Neural progenitor cell (in vitro differentiated cells): Measurements from ENCODE around the gene C11orf54. TPM values are rescaled to one million over a fixed set of nuclear protein-coding genes. Genes with fewer than 3 reads are reported as not detected.

Source experiments
- DNase-seq: peaks from one replicate; pipeline ENCODE4 v3.0.0-alpha.2; 2016; ENCODE audit warnings: low spot score
- H2AFZ ChIP-seq: fragments of 200-600 bp; sonication (generic); replicated peaks from 2 replicates; pipeline ENCODE4 v1.6.1; 2016; ENCODE audit warnings: antibody characterized with exemption
- H3F3A ChIP-seq: fragments of 200-600 bp; sonication (generic); 2 replicates; pipeline ENCODE4 v1.6.1; 2016; ENCODE audit warnings: antibody characterized with exemption, low read depth
- H3K27ac ChIP-seq: fragments of 200-600 bp; sonication (generic); 2 replicates; pipeline ENCODE4 v1.5.1; 2016; ENCODE audit warnings: mild to moderate bottlenecking
- H3K27me3 ChIP-seq: fragments of 200-600 bp; sonication (generic); 2 replicates; pipeline ENCODE4 v1.6.1; 2016; ENCODE audit warnings: mild to moderate bottlenecking, moderate library complexity
- H3K36me3 ChIP-seq: fragments of 200-600 bp; sonication (generic); 2 replicates; pipeline ENCODE4 v1.5.1; 2016
- H3K4me1 ChIP-seq: fragments of 200-600 bp; sonication (generic); 2 replicates; pipeline ENCODE4 v1.6.1; 2016; ENCODE audit warnings: mixed run types
- H3K4me2 ChIP-seq: fragments of 200-600 bp; sonication (generic); 2 replicates; pipeline ENCODE4 v1.6.1; 2016
- H3K4me3 ChIP-seq: fragments of 200-600 bp; sonication (generic); 2 replicates; pipeline ENCODE4 v1.5.1; 2016
- H3K79me2 ChIP-seq: fragments of 200-600 bp; sonication (generic); 2 replicates; pipeline ENCODE4 v1.6.1; 2016; ENCODE audit warnings: low read depth
- H3K9ac ChIP-seq: fragments of 200-600 bp; sonication (generic); 2 replicates; pipeline ENCODE4 v1.6.1; 2016
- H3K9me3 ChIP-seq: fragments of 200-600 bp; sonication (generic); 2 replicates; pipeline ENCODE4 v1.5.1; 2016; ENCODE audit warnings: low read depth
- H4K20me1 ChIP-seq: fragments of 200-600 bp; sonication (generic); 2 replicates; pipeline ENCODE4 v1.6.1; 2016; ENCODE audit warnings: low read depth
- H3K27ac Mint-ChIP-seq: 3 replicates; pipeline ENCODE4 v1.8.0; 2021; ENCODE audit warnings: mixed read lengths
- H3K27me3 Mint-ChIP-seq: 2 replicates; pipeline ENCODE4 v1.8.0; 2022; ENCODE audit warnings: low read depth, mild to moderate bottlenecking, inconsistent platforms, moderate library complexity, mixed read lengths; ENCODE audit not compliant: insufficient read depth
- H3K36me3 Mint-ChIP-seq: 3 replicates; pipeline ENCODE4 v1.8.0; 2021; ENCODE audit warnings: mixed read lengths
- H3K4me1 Mint-ChIP-seq: 3 replicates; pipeline ENCODE4 v1.8.0; 2021; ENCODE audit warnings: mixed read lengths
- H3K4me3 Mint-ChIP-seq: 3 replicates; pipeline ENCODE4 v1.8.0; 2021; ENCODE audit warnings: mild to moderate bottlenecking, moderate library complexity, mixed read lengths
- H3K9me3 Mint-ChIP-seq: 3 replicates; pipeline ENCODE4 v1.8.0; 2020; ENCODE audit warnings: mixed read lengths
- EZH2 ChIP-seq: fragments of 200-600 bp; sonication (generic); IDR thresholded peaks from 2 replicates; pipeline ENCODE4 v1.6.1; 2017; ENCODE audit warnings: antibody characterized with exemption, mild to moderate bottlenecking, moderate library complexity
- EZH2phosphoT487 ChIP-seq: fragments of 200-600 bp; sonication (generic); IDR thresholded peaks from 2 replicates; pipeline ENCODE4 v1.6.1; 2017; ENCODE audit warnings: antibody characterized with exemption
- total RNA-seq: library from RNA; depleted of rRNA; stranded (reverse); fragments of >200 nt; gene quantifications from 2 replicates; pipeline ENCODE4 v1.2.3, GENCODE V29; 2015; ENCODE audit warnings: low replicate concordance
- TF ChIP-seq, protein P1 (sequence below): fragments of 200-600 bp; sonication (generic); IDR thresholded peaks from 2 replicates; pipeline ENCODE4 v1.5.1; 2017; ENCODE audit warnings: antibody characterized with exemption, mild to moderate bottlenecking

C11orf54 gene
- total RNA-seq, 1 donor from 2014 or later: 44.3 TPM

- peaks cover 29% of the 10 kb centered on the region for H3K36me3 Mint-ChIP-seq
- H3K36me3 ChIP-seq: peaks cover 16% of the 10 kb centered on the region
- H3K9ac ChIP-seq: no peak overlapping the region
- peaks cover 11% of the 10 kb centered on the region for H3K79me2 ChIP-seq
- peaks cover 4% of the 10 kb centered on the region for H3F3A ChIP-seq
- no peaks in the 10 kb centered on the region for H3K27me3 Mint-ChIP-seq
- no peaks in the 10 kb centered on the region for H4K20me1 ChIP-seq
- H3K9me3 ChIP-seq: no peaks in the 10 kb centered on the region
- H3K4me1 Mint-ChIP-seq: no peaks in the 10 kb centered on the region
- no peak overlapping the region for H3K4me3 ChIP-seq
- TF ChIP-seq, protein P1, sequence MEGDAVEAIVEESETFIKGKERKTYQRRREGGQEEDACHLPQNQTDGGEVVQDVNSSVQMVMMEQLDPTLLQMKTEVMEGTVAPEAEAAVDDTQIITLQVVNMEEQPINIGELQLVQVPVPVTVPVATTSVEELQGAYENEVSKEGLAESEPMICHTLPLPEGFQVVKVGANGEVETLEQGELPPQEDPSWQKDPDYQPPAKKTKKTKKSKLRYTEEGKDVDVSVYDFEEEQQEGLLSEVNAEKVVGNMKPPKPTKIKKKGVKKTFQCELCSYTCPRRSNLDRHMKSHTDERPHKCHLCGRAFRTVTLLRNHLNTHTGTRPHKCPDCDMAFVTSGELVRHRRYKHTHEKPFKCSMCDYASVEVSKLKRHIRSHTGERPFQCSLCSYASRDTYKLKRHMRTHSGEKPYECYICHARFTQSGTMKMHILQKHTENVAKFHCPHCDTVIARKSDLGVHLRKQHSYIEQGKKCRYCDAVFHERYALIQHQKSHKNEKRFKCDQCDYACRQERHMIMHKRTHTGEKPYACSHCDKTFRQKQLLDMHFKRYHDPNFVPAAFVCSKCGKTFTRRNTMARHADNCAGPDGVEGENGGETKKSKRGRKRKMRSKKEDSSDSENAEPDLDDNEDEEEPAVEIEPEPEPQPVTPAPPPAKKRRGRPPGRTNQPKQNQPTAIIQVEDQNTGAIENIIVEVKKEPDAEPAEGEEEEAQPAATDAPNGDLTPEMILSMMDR: no peak
- TF ChIP-seq EZH2 (no peak), EZH2phosphoT487 (no peak)
- no peaks in the 10 kb centered on the region for H3K27me3 ChIP-seq
- no peak overlapping the region for H2AFZ ChIP-seq
- no peak overlapping the region for H3K4me3 Mint-ChIP-seq
- H3K4me2 ChIP-seq: no peak overlapping the region
- no peaks in the 10 kb centered on the region for H3K4me1 ChIP-seq
- H3K27ac ChIP-seq: no peak overlapping the region
- no peak overlapping the region for H3K27ac Mint-ChIP-seq
- no peak for DNase-seq
- H3K9me3 Mint-ChIP-seq: no peaks in the 10 kb centered on the region
These were observed 24.0 kb upstream of the C11orf54 start for GRCh38 chr11:93717501-93717900.

GRCh38 chr11:93718057-93718563 lies 23.4 kb upstream of the C11orf54 start:
- no peak overlapping the region for H3K4me3 Mint-ChIP-seq
- H3K36me3 Mint-ChIP-seq: peaks cover 29% of the 10 kb centered on the region

DNA sequence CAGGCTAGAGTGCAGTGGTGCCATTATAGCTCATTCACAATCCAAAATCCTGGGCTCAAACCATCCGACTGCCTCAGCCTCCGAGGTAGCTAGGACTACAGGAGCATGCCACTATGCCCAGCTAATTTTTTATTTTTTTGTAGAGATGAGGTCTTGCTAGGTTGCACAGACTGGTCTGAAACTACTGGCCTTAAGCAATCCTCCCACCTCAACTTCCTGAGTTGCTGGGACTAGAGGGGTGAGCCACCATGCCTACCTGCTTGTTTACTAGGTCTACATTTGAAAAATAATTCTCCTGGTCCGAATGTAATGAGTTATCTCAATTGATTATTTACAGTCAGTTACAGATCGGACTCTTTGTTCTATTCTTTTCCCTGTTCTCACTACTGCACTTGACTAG lies 22.2 kb upstream of the C11orf54 start:
- no peaks in the 10 kb centered on the region for H3K27me3 Mint-ChIP-seq
- Histone ChIP-seq H2AFZ (no peak overlapping the region), H3K4me2 (no peak overlapping the region), H3K9me3 (no peaks in the 10 kb centered on the region), H3K9ac (no peak overlapping the region), H3K27ac (no peak overlapping the region), H3F3A (peaks cover 6% of the 10 kb centered on the region), H3K36me3 (peaks cover 12% of the 10 kb centered on the region), H3K27me3 (no peaks in the 10 kb centered on the region), H4K20me1 (no peaks in the 10 kb centered on the region), H3K4me1 (no peaks in the 10 kb centered on the region), H3K79me2 (no peaks in the 10 kb centered on the region), H3K4me3 (no peak overlapping the region)
- no peak for DNase-seq
- peaks cover 33% of the 10 kb centered on the region for H3K36me3 Mint-ChIP-seq
- no peaks in the 10 kb centered on the region for H3K4me1 Mint-ChIP-seq
- no peak overlapping the region for H3K4me3 Mint-ChIP-seq
- no peak overlapping the region for H3K27ac Mint-ChIP-seq
- no peaks in the 10 kb centered on the region for H3K9me3 Mint-ChIP-seq
- TF ChIP-seq, protein P1: no peak
- TF ChIP-seq EZH2phosphoT487 (no peak), EZH2 (no peak)

More at GRCh38 chr11:93718057-93718563, 23.4 kb upstream of the C11orf54 start:
- peaks cover 5% of the 10 kb centered on the region for H3K79me2 ChIP-seq
- H3K36me3 ChIP-seq: peaks cover 12% of the 10 kb centered on the region
- no peak overlapping the region for H2AFZ ChIP-seq
- no peak for DNase-seq
- no peaks in the 10 kb centered on the region for H4K20me1 ChIP-seq
- no peak overlapping the region for H3K4me3 ChIP-seq
- TF ChIP-seq EZH2phosphoT487: no peak
- TF ChIP-seq, protein P1: no peak
- no peak for TF ChIP-seq EZH2
- H3K9me3 ChIP-seq: no peaks in the 10 kb centered on the region
- H3K9ac ChIP-seq: no peak overlapping the region
- Mint-ChIP-seq H3K4me1 (no peaks in the 10 kb centered on the region), H3K9me3 (no peaks in the 10 kb centered on the region), H3K27me3 (no peaks in the 10 kb centered on the region), H3K27ac (no peak overlapping the region)
- peaks cover 4% of the 10 kb centered on the region for H3F3A ChIP-seq
- H3K4me2 ChIP-seq: no peak overlapping the region
- no peaks in the 10 kb centered on the region for H3K4me1 ChIP-seq
- no peak overlapping the region for H3K27ac ChIP-seq
- H3K27me3 ChIP-seq: no peaks in the 10 kb centered on the region
